ENCODE results near the gene MBNL2. TPM values are rescaled to one million over a fixed set of nuclear protein-coding genes. Genes with fewer than 3 reads are reported as not detected.

MBNL2 gene
- total RNA-seq, 1 experiment from 2014 or later = 0.17 TPM

GRCh38 chr13:97264663-97265062 lies 42.5 kb downstream of the MBNL2 start:
- H3K27me3 ChIP-seq (ENCODE audit: insufficient read depth, low read length) = no peaks in the 10 kb centered on the region
- H3K4me2 ChIP-seq (ENCODE audit: insufficient read depth, insufficient read length, low read length) = no peak overlapping the region
- H3K79me1 ChIP-seq (ENCODE audit: insufficient read depth, low read depth, low read length, poor library complexity, severe bottlenecking) = no peaks in the 10 kb centered on the region
- H3K4me3 Mint-ChIP-seq = no peak overlapping the region
- no peak overlapping the region for H2BK15ac ChIP-seq (ENCODE audit: low read depth, low read length)
- no peaks in the 10 kb centered on the region for H3K36me3 Mint-ChIP-seq (ENCODE audit: insufficient read depth in 1 of 3, low read depth in 3 of 3)
- no peak overlapping the region for H3K18ac ChIP-seq (ENCODE audit: insufficient read length, low read depth, low read length)
- H3T11ph ChIP-seq (ENCODE audit: low read length) = no peak overlapping the region
- no peak overlapping the region for H2BK120ac ChIP-seq (ENCODE audit: low read depth, low read length, poor library complexity, severe bottlenecking)
- H2BK5ac ChIP-seq (ENCODE audit: insufficient read length, low read length) = no peak overlapping the region
- H3K9ac ChIP-seq (ENCODE audit: extremely low read depth, insufficient read length, low read length) = no peak overlapping the region
- no peak overlapping the region for H3K23ac ChIP-seq (ENCODE audit: insufficient read length, low read depth, low read length)
- H3K79me2 ChIP-seq (ENCODE audit: insufficient read depth, low read length) = no peaks in the 10 kb centered on the region
- no peak overlapping the region for H2AK5ac ChIP-seq (ENCODE audit: insufficient read length, low read length)
- peaks cover 9% of the 10 kb centered on the region; the same call in 1 of the 2 replicates for H3K4me1 ChIP-seq (ENCODE audit: insufficient read depth, low read length)
- DNase-seq = no peak
- H2AFZ ChIP-seq (ENCODE audit: low read length) = no peak overlapping the region
- no peak overlapping the region for H2BK20ac ChIP-seq (ENCODE audit: low read depth, low read length, poor library complexity, severe bottlenecking)
- no CpG with 5 or more reads among the region's 3 CpGs for WGBS (ENCODE audit: extremely low coverage, insufficient read length, low lambda C conversion rate)
- H3K9me3 Mint-ChIP-seq = no peaks in the 10 kb centered on the region
- H3K56ac ChIP-seq (ENCODE audit: insufficient read length, low read depth, low read length) = no peak overlapping the region
- no peak overlapping the region for H4K91ac ChIP-seq (ENCODE audit: insufficient read length, low read depth, low read length)
- no peak overlapping the region for H2BK12ac ChIP-seq (ENCODE audit: insufficient read length, low read depth, low read length)
- H3K4me1 Mint-ChIP-seq = peaks cover 37 to 46% of the 10 kb centered on the region in 2 experiments
- H3K27ac ChIP-seq (ENCODE audit: insufficient read length, low read depth, low read length) = no peak overlapping the region
- no peaks in the 10 kb centered on the region for H4K20me1 ChIP-seq (ENCODE audit: control insufficient read depth, insufficient read depth, insufficient read length)
- no peaks in the 10 kb centered on the region for H3K23me2 ChIP-seq (ENCODE audit: insufficient read length, low read depth, low read length, poor library complexity, severe bottlenecking)
- H3K9me3 ChIP-seq (ENCODE audit: control insufficient read depth, low read depth, low read length) = no peaks in the 10 kb centered on the region
- H3K4ac ChIP-seq (ENCODE audit: low read depth, low read length) = no peak overlapping the region
- H3K27me3 Mint-ChIP-seq (ENCODE audit: low read depth) = peaks cover 26% of the 10 kb centered on the region
- H3K14ac ChIP-seq (ENCODE audit: insufficient read depth, low read length) = no peak overlapping the region
- no peak for TF ChIP-seq CTCF (conservative IDR thresholded peaks at IDR 0.05)
- H4K8ac ChIP-seq (replicated peaks; ENCODE audit: insufficient read length, low read depth, low read length) = no peak overlapping the region
- no peak overlapping the region for H3K27ac Mint-ChIP-seq
- no peak overlapping the region for H4K5ac ChIP-seq (ENCODE audit: insufficient read length, low read depth, low read length)

Data from H9 (cell line).